NCI-H446 (cell line): ENCODE results near the gene ELK4.
"Not testable (repeated sequence)": the region's sequence is repeated elsewhere in the genome, so short reads cannot be mapped to it uniquely, and the experiment has no call there.

ENCODE experiments used
- DNase-seq, 2 experiments: peaks; one replicate each; lab custom pipeline; 2025; lab: John Stamatoyannopoulos, UW

ELK4 gene

GRCh38 chr1:205664399-205665017 is 32.7 kb upstream of the ELK4 start:
- peak in 1 of 2 experiments; percentile 49 for DNase-seq

GRCh38 chr1:205663286-205663936 is 31.6 kb upstream of the ELK4 start:
- no peak for DNase-seq

DNA sequence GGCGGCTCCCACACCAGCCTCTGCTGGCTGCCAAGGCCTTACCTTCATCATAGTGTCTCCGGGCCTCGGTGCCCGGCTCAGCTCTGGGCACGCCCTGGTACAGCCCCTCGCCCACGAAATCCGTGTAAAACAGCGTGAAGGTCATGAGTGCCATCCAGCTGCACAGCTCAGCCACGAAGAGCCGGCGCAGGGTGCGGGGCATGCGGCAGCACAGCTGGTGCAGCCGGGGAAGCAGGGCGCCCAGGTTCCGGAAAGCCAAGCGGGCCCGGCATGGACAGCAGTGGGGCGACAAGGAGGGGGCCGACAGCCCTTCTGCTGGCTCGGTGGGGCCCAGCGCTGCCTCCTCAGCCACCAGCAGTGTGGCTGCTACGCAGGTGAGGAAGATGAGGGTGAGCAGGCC is 31.0 kb upstream of the ELK4 start:
- DNase-seq, result no peak

DNA sequence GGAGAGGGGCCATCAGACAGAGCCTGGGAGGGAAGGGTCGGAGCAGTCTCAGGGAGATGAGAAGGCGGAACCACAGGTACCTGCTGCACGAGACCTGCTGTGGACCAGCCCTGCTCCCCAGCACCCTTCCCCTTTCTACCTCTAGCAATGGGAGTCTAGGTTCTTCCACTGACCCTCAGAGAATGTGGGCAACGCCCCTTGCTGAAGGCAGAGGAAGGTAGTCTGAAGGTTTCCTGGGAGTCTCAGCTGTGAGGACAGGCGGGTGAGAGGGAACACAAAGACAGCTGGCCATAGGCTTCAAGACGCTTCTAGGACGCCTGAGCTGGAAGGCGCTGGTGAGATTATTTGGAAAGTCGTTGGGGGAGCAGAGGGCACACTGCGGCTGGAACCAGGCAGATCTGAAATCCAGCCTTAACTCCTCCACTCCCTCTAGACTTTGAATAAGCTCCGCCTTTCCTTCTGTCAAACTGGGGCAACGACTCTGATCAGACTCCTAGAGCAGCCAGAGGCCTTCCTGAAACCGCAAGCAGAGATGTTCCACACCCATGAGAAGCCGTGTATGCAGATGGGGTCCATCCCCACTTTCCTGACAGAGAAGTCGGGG is 30.4 kb upstream of the ELK4 start:
- no peak for DNase-seq

GRCh38 chr1:205661429-205662134 is 29.8 kb upstream of the ELK4 start:
- DNase-seq, result no peak

GRCh38 chr1:205660361-205660760 is 28.6 kb upstream of the ELK4 start:
- no peak for DNase-seq

GRCh38 chr1:205658943-205659581 is 27.3 kb upstream of the ELK4 start:
- DNase-seq, result peak; percentile 61 to 87

DNA sequence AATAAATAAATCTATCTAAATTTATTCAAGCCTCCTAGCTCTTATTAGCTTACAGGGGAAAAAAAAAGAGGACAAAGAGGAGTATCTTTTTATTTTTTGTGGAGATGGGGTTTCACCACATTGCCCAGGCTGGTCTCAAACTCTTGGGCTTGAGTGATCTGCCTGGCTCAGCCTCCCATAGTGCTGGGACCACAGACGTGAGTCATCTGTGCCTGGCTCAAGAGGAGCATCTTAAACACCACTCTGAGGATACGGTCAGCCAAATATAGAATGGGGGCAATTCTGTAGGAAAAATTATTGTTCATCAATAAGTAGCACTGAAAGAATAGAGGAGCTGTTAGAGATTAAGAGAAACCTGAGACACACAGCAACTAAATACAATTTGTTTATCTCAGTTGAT is 24.4 kb upstream of the ELK4 start:
- no peak for DNase-seq

GRCh38 chr1:205652984-205653383 is 21.2 kb upstream of the ELK4 start:
- no peak for DNase-seq

GRCh38 chr1:205650241-205650640 is 18.4 kb upstream of the ELK4 start:
- no peak for DNase-seq

- DNase-seq, result no peak
Observed at GRCh38 chr1:205645519-205645918, 13.7 kb upstream of the ELK4 start.

- DNase-seq, result no peak
Observed at GRCh38 chr1:205642679-205643307, 11.0 kb upstream of the ELK4 start.

DNA sequence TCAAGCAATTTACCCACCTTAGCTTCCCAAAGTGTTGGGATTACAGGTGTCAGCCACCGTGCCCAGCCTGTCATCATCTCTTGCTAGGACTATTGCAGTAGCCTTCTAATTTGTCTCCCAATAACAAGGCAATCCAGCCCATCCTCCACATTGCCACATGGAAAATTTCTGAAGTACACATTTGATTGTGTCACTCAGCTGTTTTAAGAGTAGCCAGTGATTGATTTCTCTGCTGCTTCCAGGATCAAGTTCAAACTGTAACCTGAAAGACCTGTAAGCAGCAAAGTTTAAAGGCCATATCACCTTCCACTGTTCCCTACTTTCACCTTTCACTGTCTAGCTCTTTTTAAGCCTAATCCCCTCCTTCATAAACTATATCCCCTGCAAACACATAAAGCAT is 7.8 kb upstream of the ELK4 start:
- no peak for DNase-seq

DNA sequence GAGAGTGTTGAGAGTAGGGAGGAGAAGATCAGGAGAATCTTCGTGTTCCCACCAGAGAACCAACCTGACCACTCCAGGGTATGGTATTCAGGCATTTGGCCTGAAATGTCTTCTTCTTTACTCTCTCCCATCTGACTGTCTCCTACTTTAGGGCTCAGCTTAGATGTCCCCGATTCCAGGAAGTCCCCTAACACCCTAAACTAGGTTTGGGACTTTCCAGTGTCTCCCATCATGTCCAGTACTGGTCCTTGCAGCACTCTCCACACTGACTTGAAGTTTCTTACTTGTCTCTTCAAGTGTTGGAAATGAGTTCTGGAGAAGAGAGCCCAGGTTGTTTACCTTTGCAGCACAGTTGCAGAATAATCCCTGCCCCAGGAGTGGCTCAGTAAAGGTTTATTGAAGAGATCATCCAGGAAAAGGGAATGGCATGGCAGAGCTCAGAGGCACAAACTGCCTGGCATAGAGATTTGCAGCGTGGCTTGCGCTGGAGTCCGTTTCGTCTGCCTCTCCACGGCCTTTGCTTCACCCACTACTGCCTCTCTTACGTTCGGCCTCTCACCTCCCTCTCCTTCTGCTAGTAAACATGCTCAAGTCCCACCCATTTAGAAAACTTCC is 6.2 kb upstream of the ELK4 start:
- DNase-seq, result no peak

GRCh38 chr1:205636732-205637131 is 4.9 kb upstream of the ELK4 start:
- DNase-seq, result no peak

GRCh38 chr1:205636138-205636530 is 4.3 kb upstream of the ELK4 start:
- not testable (repeated sequence) for DNase-seq

- peak in 1 of 2 experiments; percentile 15 for DNase-seq
Observed at GRCh38 chr1:205633421-205633976, 1.7 kb upstream of the ELK4 start.

DNA sequence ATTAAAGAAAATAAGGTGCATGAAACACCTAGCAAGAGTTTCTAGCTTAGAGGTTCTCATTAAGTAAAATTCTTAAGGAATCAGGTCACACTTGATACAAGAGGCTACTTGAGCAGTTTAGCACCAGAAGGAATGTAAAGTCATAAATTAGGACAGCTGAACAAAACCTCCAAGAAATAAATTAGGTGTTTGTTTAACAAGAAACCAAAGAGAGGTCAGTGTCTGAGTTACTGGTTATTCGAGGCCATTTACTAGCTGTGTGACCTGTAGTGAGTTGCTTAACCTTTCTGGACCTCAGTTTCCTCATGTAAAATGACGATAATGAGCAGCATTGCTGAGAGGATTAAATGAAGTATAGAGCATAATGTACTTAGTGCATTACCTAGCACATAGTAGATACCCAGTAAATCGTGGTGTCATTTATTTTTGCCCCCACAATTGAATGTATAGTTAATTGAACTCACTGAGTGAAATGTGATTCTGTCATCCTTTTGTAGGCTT is 908 bp upstream of the ELK4 start:
- no peak for DNase-seq

GRCh38 chr1:205631010-205631767 is 622 bp downstream of the ELK4 start:
- peak; percentile 49 to 70 for DNase-seq

DNA sequence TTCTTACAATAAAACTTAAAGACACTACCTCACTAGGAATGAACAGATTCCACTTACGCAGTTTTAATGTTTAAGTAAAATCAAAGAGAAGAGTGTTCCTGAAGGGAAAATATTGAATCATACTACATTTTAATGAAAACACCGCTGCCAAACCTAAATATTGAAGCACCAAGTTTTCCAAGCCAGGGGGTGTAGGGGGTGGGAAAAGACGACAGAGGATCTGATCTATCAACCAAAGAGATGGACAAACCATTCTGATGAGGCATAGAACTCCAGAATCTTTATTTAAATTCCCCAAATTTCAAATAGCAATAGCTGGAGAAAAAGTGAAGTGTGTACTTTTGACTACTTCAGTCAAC is 1.2 kb downstream of the ELK4 start:
- no peak for DNase-seq
